ENCODE measurements around the gene MAP6. TPM values are rescaled to one million over a fixed set of nuclear protein-coding genes. Genes with fewer than 3 reads are reported as not detected.

MAP6 gene
- total and polyA plus RNA-seq, 2 experiments from 2014 or later = 0.31 to 1.2 TPM

DNA sequence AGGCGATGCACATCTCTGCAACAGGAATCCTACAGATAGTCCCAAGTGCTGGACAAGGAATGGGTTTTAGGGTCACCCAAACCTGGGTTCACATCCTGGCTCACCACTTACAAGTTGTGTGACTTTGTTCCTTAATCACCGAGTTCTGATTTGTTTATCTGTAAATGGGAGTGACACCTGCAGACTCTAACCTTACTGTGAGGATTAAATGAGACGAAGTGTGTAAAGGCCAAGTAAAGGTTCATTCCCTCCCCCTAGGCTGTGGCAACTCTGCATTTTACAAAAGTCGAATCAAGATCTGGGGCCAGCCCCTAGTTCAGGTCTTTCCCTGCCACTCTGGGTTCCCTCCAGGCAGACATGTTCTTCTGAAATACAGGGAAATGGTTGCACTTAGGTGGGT lies 71.9 kb downstream of the MAP6 start (continued):
- no peak for TF ChIP-seq ZNF462 (CRISPR knock-in tag; IDR thresholded peaks at IDR 0.05)

- H3K27me3 Mint-ChIP-seq (ENCODE audit: insufficient read depth, low read depth, poor library complexity) = peaks cover 3% of the 10 kb centered on the region
- no peaks in the 10 kb centered on the region for H3F3A ChIP-seq (replicated peaks; ENCODE audit: low read depth)
- H3K4me3 ChIP-seq = no peak overlapping the region
- H3K4me1 Mint-ChIP-seq = peaks cover 17% of the 10 kb centered on the region; the same call in 2 of the 3 replicates
- no peak overlapping the region for H2AFZ ChIP-seq
- no peak for ATAC-seq
- no peaks in the 10 kb centered on the region for H3K79me2 ChIP-seq (replicated peaks; ENCODE audit: insufficient read depth)
- no peaks in the 10 kb centered on the region for H3K36me3 ChIP-seq (ENCODE audit: insufficient read depth)
- no peak overlapping the region for H3K4me2 ChIP-seq
- H3K27me3 ChIP-seq (ENCODE audit: insufficient read depth) = no peaks in the 10 kb centered on the region
- H3K4me3 Mint-ChIP-seq = no peak overlapping the region
- H3K4me1 ChIP-seq (ENCODE audit: insufficient read depth) = no peaks in the 10 kb centered on the region; the same call in 1 of the 2 replicates
- H3K27ac ChIP-seq (ENCODE audit: low read depth) = no peak overlapping the region
- H3K9me3 Mint-ChIP-seq = no peaks in the 10 kb centered on the region
- H3K27ac Mint-ChIP-seq = no peak overlapping the region
- no peaks in the 10 kb centered on the region for H3K36me3 Mint-ChIP-seq (ENCODE audit: low read depth)
- no peaks in the 10 kb centered on the region for H3K9me2 ChIP-seq (ENCODE audit: insufficient read depth)
- DNase-seq (ENCODE audit: low spot score) = no peak
- no peaks in the 10 kb centered on the region for H4K20me1 ChIP-seq (replicated peaks; ENCODE audit: insufficient read depth)
- TF ChIP-seq REST (IDR thresholded peaks at IDR 0.05; ENCODE audit: unreplicated experiment) = no peak
- no peak for TF ChIP-seq ZNF331 (CRISPR knock-in tag; IDR thresholded peaks at IDR 0.05; ENCODE audit: low read depth)
- no peak for TF ChIP-seq CREB1 (CRISPR knock-in tag; IDR thresholded peaks at IDR 0.05; ENCODE audit: low read depth)
- TF ChIP-seq JUNB (IDR thresholded peaks at IDR 0.05; ENCODE audit: unreplicated experiment) = no peak
- no peak for TF ChIP-seq EZH2phosphoT487 (IDR thresholded peaks at IDR 0.05; ENCODE audit: unreplicated experiment)
- no peak for TF ChIP-seq STAT1 (IDR thresholded peaks at IDR 0.05; ENCODE audit: unreplicated experiment)
- TF ChIP-seq NANOG (IDR thresholded peaks at IDR 0.05; ENCODE audit: borderline replicate concordance) = no peak
- TF ChIP-seq, protein P1, sequence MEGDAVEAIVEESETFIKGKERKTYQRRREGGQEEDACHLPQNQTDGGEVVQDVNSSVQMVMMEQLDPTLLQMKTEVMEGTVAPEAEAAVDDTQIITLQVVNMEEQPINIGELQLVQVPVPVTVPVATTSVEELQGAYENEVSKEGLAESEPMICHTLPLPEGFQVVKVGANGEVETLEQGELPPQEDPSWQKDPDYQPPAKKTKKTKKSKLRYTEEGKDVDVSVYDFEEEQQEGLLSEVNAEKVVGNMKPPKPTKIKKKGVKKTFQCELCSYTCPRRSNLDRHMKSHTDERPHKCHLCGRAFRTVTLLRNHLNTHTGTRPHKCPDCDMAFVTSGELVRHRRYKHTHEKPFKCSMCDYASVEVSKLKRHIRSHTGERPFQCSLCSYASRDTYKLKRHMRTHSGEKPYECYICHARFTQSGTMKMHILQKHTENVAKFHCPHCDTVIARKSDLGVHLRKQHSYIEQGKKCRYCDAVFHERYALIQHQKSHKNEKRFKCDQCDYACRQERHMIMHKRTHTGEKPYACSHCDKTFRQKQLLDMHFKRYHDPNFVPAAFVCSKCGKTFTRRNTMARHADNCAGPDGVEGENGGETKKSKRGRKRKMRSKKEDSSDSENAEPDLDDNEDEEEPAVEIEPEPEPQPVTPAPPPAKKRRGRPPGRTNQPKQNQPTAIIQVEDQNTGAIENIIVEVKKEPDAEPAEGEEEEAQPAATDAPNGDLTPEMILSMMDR (conservative IDR thresholded peaks at IDR 0.05; ENCODE audit: low read depth in 2 of 2) = no peak
Measured at GRCh38 chr11:75595429-75595828, 73.4 kb downstream of the MAP6 start.
